HepG2 (cell line): Measurements from ENCODE around the gene SNPH. TPM values are rescaled to one million over a fixed set of nuclear protein-coding genes. Genes with fewer than 3 reads are reported as not detected.

Experiments
- ATAC-seq: fragments of 200-7000 bp; cut with Tn5 transposase; 3 replicates; pipeline ENCODE4 v1.9.1; 2020; ENCODE audit warnings: mild to moderate bottlenecking, moderate library complexity
- BruUV-seq: library from RNA; stranded (reverse); fragments of 400-500 nt; replicated peaks from 2 replicates; lab custom pipeline; 2021; lab: Mats Ljungman, UMichigan
- CTCF ChIA-PET: fragments of 300-600 bp; formaldehyde crosslinking; extraction: SDS; loops from one replicate; lab custom pipeline; 2021; ENCODE audit warnings: low total read pairs, inconsistent platforms, low intra/inter-chr PET ratio; lab: Yijun Ruan, JAX
- POLR2A ChIA-PET: fragments of 350-600 bp; sonication (Branson Sonifier 250); formaldehyde crosslinking; loops from one replicate; lab custom pipeline; 2020; ENCODE audit warnings: antibody characterized with exemption, inconsistent platforms; lab: Yijun Ruan, JAX
- DNase-seq: peaks from one replicate; pipeline ENCODE4 v3.0.0-alpha.2; 2015; ENCODE audit warnings: low spot score
- FAIRE-seq: peaks from 3 replicates; lab custom pipeline; 2011; peaks lifted over from hg19 to GRCh38; lab: Jason Lieb, UNC
- H2AFZ ChIP-seq: one replicate; pipeline ENCODE4 v1.6.1; 2011; ENCODE audit warnings: low read length, inconsistent platforms
- H3K27ac ChIP-seq: fragments of 300-600 bp; 3 replicates; pipeline ENCODE4 v1.8.0; 2011; ENCODE audit warnings: mixed run types, mild to moderate bottlenecking, mixed read lengths, low read length, inconsistent platforms; ENCODE audit not compliant: insufficient read depth; ENCODE audit errors: extremely low read length
- H3K27me3 ChIP-seq, 2 experiments: fragments of 200-600 bp in 1 of 2; 2 replicates in 1 of 2; 3 replicates in 1 of 2; pipeline versions ENCODE4 v1.6.0 to v1.8.0; 2011; ENCODE audit warnings: low read length in 2 of 2, mild to moderate bottlenecking in 2 of 2, moderate library complexity in 2 of 2, inconsistent platforms in 1 of 2; ENCODE audit not compliant: insufficient read depth in 2 of 2, control insufficient read depth in 1 of 2
- H3K36me3 ChIP-seq, 2 experiments: fragments of 200-600 bp in 1 of 2; replicated peaks in 1 of 2; 2 replicates in 1 of 2; 3 replicates in 1 of 2; pipeline versions ENCODE4 v1.5.1 to v1.8.0; 2011; ENCODE audit warnings: low read length in 2 of 2, inconsistent platforms in 1 of 2; ENCODE audit not compliant: insufficient read depth in 2 of 2, control insufficient read depth in 1 of 2
- H3K4me1 ChIP-seq: 2 replicates; pipeline ENCODE4 v1.5.1; 2012; ENCODE audit warnings: low read length, inconsistent platforms; ENCODE audit not compliant: insufficient read depth
- H3K4me2 ChIP-seq: 2 replicates; pipeline ENCODE4 v1.6.0; 2011; ENCODE audit warnings: low read depth, low read length, inconsistent platforms
- H3K4me3 ChIP-seq, 3 experiments: fragments of 200-600 bp in 1 of 3; sonication (generic), shearing (Covaris generic) in 1 of 3; replicated peaks in 1 of 3; 2 replicates each; pipeline ENCODE4 v1.5.1; 2011 to 2016; ENCODE audit warnings: low read length in 3 of 3, inconsistent platforms in 2 of 3, low read depth in 2 of 3, mild to moderate bottlenecking in 2 of 3, control low read depth in 1 of 3, mixed read lengths in 1 of 3; ENCODE audit not compliant: insufficient read depth in 1 of 3
- H3K79me2 ChIP-seq: one replicate; pipeline ENCODE4 v1.6.1; 2011; ENCODE audit warnings: low read length, inconsistent platforms; ENCODE audit not compliant: insufficient read depth
- H3K9ac ChIP-seq: 2 replicates; pipeline ENCODE4 v1.6.0; 2011; ENCODE audit warnings: mild to moderate bottlenecking, low read depth, low read length, inconsistent platforms; ENCODE audit not compliant: insufficient read depth
- H3K9me3 ChIP-seq: 2 replicates; pipeline ENCODE4 v1.5.1; 2012; ENCODE audit warnings: mild to moderate bottlenecking, low read length
- H4K20me1 ChIP-seq: 2 replicates; pipeline ENCODE4 v1.6.0; 2011; ENCODE audit warnings: inconsistent platforms, mild to moderate bottlenecking, low read length, moderate library complexity; ENCODE audit not compliant: insufficient read depth
- XBP1 ChIP-seq: sonication (generic); formaldehyde crosslinking; IDR thresholded peaks from 2 replicates; pipeline ENCODE4 v1.5.0; 2020; ENCODE audit warnings: missing genetic modification reagents
- ZKSCAN1 ChIP-seq: fragments of 150-350 bp; IDR thresholded peaks from 2 replicates; pipeline ENCODE4 v1.6.1; 2014; ENCODE audit warnings: low read length
- ZNF572 ChIP-seq: sonication (generic); formaldehyde crosslinking; IDR thresholded peaks from 2 replicates; pipeline ENCODE4 v1.5.1; 2020; ENCODE audit warnings: mild to moderate bottlenecking, missing genetic modification reagents
- WGBS: methylation state at CpG from one replicate; pipeline ENCODE4 v1.1.6; 2017; ENCODE audit warnings: low lambda C conversion rate; 5-methylcytosine and 5-hydroxymethylcytosine counted together
- in situ Hi-C: cut with HindIII; loops from 2 replicates; pipeline ENCODE4 v1.10.0; 2017; ENCODE audit warnings: low pct_unique_long_range_greater_than_20kb; ENCODE audit not compliant: extremely low pct_ligation_motif_present
- intact Hi-C: fragments of 100-400 bp; cut with micrococcal nuclease; formaldehyde crosslinking; loops from one replicate; pipeline ENCODE4 v1.10.0; 2022; ENCODE audit not compliant: unreplicated experiment
- polyA plus RNA-seq, 8 experiments: library from polyadenylated mRNA; depleted of rRNA in 3 of 8; stranded (reverse) in 7 of 8; unstranded in 1 of 8; fragments of >200 nt; fragmentation: Illumina TruSeq in 4 of 8; extraction: Trizol in 4 of 8; gene quantifications; 2 replicates each; pipeline versions ENCODE4 v1.2.1 to v1.2.3, GENCODE V29; 2011 to 2016; ENCODE audit warnings: low read depth in 4 of 8, missing spikeins in 1 of 8, mixed read lengths in 1 of 8; ENCODE audit not compliant: insufficient read depth in 1 of 8
- total RNA-seq, 5 experiments: library from RNA; depleted of rRNA; stranded (reverse); fragments of >200 nt; fragmentation: Illumina TruSeq; extraction: Trizol; gene quantifications; 2 replicates each; pipeline ENCODE4 v1.2.3, GENCODE V29; 2016; ENCODE audit warnings: low read depth in 1 of 5
- TF ChIP-seq, protein P1 (sequence below): sonication (generic); formaldehyde crosslinking; IDR thresholded peaks from 2 replicates; pipeline ENCODE4 v1.5.0; 2020; ENCODE audit warnings: mild to moderate bottlenecking, missing genetic modification reagents, borderline replicate concordance

The SNPH gene
- total and polyA plus RNA-seq, 2 of the 13 experiments (the other 11 are each of a cell fraction or from before 2014, with no cell fraction given): 0.09 TPM; not detected in 1

DNA sequence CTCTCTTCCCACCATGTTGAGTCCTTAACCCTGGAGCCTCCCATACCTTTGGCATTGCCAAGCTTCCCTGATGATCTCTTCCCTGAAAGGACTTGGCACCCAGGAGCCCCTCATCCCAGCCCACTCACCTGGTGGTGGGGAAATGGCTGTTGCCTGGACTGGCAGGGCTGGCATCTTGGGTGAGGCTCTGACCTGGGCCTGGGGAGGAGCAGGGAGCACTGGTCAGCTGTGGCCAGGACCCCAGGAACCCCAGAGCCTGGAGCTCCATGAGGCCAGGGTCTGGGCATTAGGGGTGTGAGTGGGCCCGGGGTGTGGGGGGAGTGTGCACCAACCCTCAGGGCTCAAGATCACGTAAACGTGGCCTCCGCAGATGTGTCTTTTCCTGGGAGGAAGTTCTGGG is 53.4 kb downstream of the SNPH start:
- intact Hi-C loops: no loop called here
- no peak for FAIRE-seq

More for the DNA sequence above, 53.4 kb downstream of the SNPH start:
- H3K27me3 ChIP-seq: no peaks in the 10 kb centered on the region; a peak in 1 of 5 replicates
- H3K4me2 ChIP-seq: no peak overlapping the region
- H3K79me2 ChIP-seq: no peaks in the 10 kb centered on the region
- no peak overlapping the region for H3K9ac ChIP-seq
- no peaks in the 10 kb centered on the region for H4K20me1 ChIP-seq
- peaks cover 32% of the 10 kb centered on the region for H3K4me1 ChIP-seq
- H2AFZ ChIP-seq: no peak overlapping the region
- no peaks in the 10 kb centered on the region for H3K9me3 ChIP-seq
- no peak overlapping the region for H3K4me3 ChIP-seq
- no peak for DNase-seq
- no TSS peak for BruUV-seq
- ChIA-PET CTCF (no interaction called here), POLR2A (no interaction called here)
- TF ChIP-seq ZKSCAN1 (no peak), ZNF572 (no peak), XBP1 (CRISPR knock-in tag) (no peak)
- TF ChIP-seq, protein P1, sequence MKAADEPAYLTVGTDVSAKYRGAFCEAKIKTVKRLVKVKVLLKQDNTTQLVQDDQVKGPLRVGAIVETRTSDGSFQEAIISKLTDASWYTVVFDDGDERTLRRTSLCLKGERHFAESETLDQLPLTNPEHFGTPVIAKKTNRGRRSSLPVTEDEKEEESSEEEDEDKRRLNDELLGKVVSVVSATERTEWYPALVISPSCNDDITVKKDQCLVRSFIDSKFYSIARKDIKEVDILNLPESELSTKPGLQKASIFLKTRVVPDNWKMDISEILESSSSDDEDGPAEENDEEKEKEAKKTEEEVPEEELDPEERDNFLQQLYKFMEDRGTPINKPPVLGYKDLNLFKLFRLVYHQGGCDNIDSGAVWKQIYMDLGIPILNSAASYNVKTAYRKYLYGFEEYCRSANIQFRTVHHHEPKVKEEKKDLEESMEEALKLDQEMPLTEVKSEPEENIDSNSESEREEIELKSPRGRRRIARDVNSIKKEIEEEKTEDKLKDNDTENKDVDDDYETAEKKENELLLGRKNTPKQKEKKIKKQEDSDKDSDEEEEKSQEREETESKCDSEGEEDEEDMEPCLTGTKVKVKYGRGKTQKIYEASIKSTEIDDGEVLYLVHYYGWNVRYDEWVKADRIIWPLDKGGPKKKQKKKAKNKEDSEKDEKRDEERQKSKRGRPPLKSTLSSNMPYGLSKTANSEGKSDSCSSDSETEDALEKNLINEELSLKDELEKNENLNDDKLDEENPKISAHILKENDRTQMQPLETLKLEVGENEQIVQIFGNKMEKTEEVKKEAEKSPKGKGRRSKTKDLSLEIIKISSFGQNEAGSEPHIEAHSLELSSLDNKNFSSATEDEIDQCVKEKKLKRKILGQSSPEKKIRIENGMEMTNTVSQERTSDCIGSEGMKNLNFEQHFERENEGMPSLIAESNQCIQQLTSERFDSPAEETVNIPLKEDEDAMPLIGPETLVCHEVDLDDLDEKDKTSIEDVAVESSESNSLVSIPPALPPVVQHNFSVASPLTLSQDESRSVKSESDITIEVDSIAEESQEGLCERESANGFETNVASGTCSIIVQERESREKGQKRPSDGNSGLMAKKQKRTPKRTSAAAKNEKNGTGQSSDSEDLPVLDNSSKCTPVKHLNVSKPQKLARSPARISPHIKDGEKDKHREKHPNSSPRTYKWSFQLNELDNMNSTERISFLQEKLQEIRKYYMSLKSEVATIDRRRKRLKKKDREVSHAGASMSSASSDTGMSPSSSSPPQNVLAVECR (CRISPR knock-in tag): 0 out of 2 replicates have a peak, but pooled peaks have one; percentile 26
- in situ Hi-C loops: no loop called here
- no peak overlapping the region for H3K27ac ChIP-seq
- no peaks in the 10 kb centered on the region for H3K36me3 ChIP-seq
- ATAC-seq: no peak
- 59% methylated on average over 4 of the region's 4 CpGs for WGBS
